GM12878 (cell line): ENCODE results near the gene TNFAIP3.

Source experiments
- CTCF ChIP-seq, 3 experiments: IDR thresholded peaks in 2 of 3; conservative IDR thresholded peaks in 1 of 3; 2 replicates each; pipeline ENCODE4 v1.5.1; 2011; ENCODE audit warnings: low read depth in 3 of 3, low read length in 3 of 3, mild to moderate bottlenecking in 3 of 3, control low read depth in 2 of 3, moderate library complexity in 2 of 3, inconsistent platforms in 1 of 3, mixed read lengths in 1 of 3; ENCODE audit not compliant: control insufficient read depth in 2 of 3, insufficient read depth in 1 of 3; ENCODE audit errors: extremely low read depth in 1 of 3
- EGR1 ChIP-seq, 2 experiments: IDR thresholded peaks; 1 replicate in 1 of 2; 2 replicates in 1 of 2; pipeline ENCODE4 v1.6.1; 2011 to 2012; ENCODE audit warnings: low read depth in 2 of 2, low read length in 2 of 2, borderline replicate concordance in 1 of 2, mild to moderate bottlenecking in 1 of 2, moderate library complexity in 1 of 2
- HDAC6 ChIP-seq: fragments of 200-600 bp; sonication (generic); IDR thresholded peaks from one replicate; pipeline ENCODE4 v1.8.0; 2017; ENCODE audit warnings: antibody characterized with exemption; ENCODE audit not compliant: unreplicated experiment
- POLR2A ChIP-seq: IDR thresholded peaks from 2 replicates; pipeline ENCODE4 v1.6.1; 2011; ENCODE audit warnings: low read depth, mild to moderate bottlenecking, low read length
- POLR2AphosphoS5 ChIP-seq: IDR thresholded peaks from 2 replicates; pipeline ENCODE4 v1.6.1; 2011; ENCODE audit warnings: mild to moderate bottlenecking, low read length, inconsistent platforms
- SPI1 ChIP-seq: IDR thresholded peaks from 2 replicates; pipeline ENCODE4 v1.6.1; 2011; ENCODE audit warnings: low read depth, mild to moderate bottlenecking, low read length, moderate library complexity, borderline replicate concordance; ENCODE audit not compliant: insufficient read depth

GRCh38 chr6:137871291-137871690 lies 4.2 kb downstream of the TNFAIP3 start:
- TF ChIP-seq HDAC6 (no peak), POLR2A (no peak), POLR2AphosphoS5 (no peak), SPI1 (no peak), CTCF (IDR thresholded peaks at IDR 0.05 in 2 of 3, conservative IDR thresholded peaks at IDR 0.05 in 1 of 3; ENCODE audit: control insufficient read depth in 2 of 3, extremely low read depth in 1 of 3, insufficient read depth in 1 of 3, low read depth in 3 of 3, low read length in 3 of 3) (no peak), EGR1 (IDR thresholded peaks at IDR 0.05; ENCODE audit: borderline replicate concordance in 1 of 2, low read depth in 2 of 2, low read length in 2 of 2) (no peak)
